ENCODE results near the gene GALM. TPM values are rescaled to one million over a fixed set of nuclear protein-coding genes. Genes with fewer than 3 reads are reported as not detected.

Gene GALM
- total and polyA plus RNA-seq, 2 donors (not counting 3 experiments of a cell fraction or from before 2014, with no cell fraction given) = 4.8 to 6.1 TPM

GRCh38 chr2:38748943-38749804, 83.3 kb downstream of the GALM start:
- Histone ChIP-seq H3K27me3 (ENCODE audit: control insufficient read depth in 2 of 2, insufficient read depth in 2 of 2, low read length in 2 of 2) (no peaks in the 10 kb centered on the region), H3K9ac (replicated peaks; ENCODE audit: extremely low read depth, insufficient read depth, low read length) (peak overlapping the region; percentile 96), H3K27ac (ENCODE audit: insufficient read depth, low read depth, low read length) (peak overlapping the region; percentile 85), H3K9me1 (replicated peaks; ENCODE audit: control insufficient read depth, extremely low read depth, insufficient read depth, low read length) (no peaks in the 10 kb centered on the region), H2AFZ (ENCODE audit: low read depth, low read length) (no peak overlapping the region), H3K4me2 (ENCODE audit: insufficient read depth, low read length) (peak overlapping the region; percentile 96), H4K20me1 (replicated peaks; ENCODE audit: control insufficient read depth, extremely low read depth, insufficient read depth, low read length) (peaks cover 17% of the 10 kb centered on the region), H3K4me3 (replicated peaks in 1 of 3; ENCODE audit: insufficient read depth in 1 of 3, low read depth in 1 of 3, low read length in 3 of 3) (peak overlapping the region; percentile 54 to 92 (median 72)), H3K9me3 (replicated peaks; ENCODE audit: control insufficient read depth, insufficient read depth, low read length) (no peaks in the 10 kb centered on the region), H3K4me1 (ENCODE audit: control insufficient read depth, extremely low read depth, insufficient read depth, low read length) (peaks cover 36% of the 10 kb centered on the region), H3K36me3 (ENCODE audit: control insufficient read depth in 2 of 2, extremely low read depth in 1 of 2, insufficient read depth in 2 of 2, low read length in 2 of 2) (peaks cover 18 to 42% of the 10 kb centered on the region in 2 experiments), H3K79me2 (ENCODE audit: control insufficient read depth, insufficient read depth, low read length) (peaks cover 68% of the 10 kb centered on the region)
- CTCF ChIA-PET = interaction anchor here (1.5 kb wide), 1 partner anchor 168 kb away, joined by 4 read pairs; no protein-coding TSS in a partner anchor
- no TSS peak for BruUV-seq (replicated peaks)
- dilution Hi-C loops (cut with MboI; ENCODE audit: extremely low pct_ligation_motif_present, low sequenced_read_pairs) (no loop called here), intact Hi-C loops (cut with micrococcal nuclease) (no loop called here)
- no peak for TF ChIP-seq POLR2AphosphoS5 (IDR thresholded peaks at IDR 0.05; ENCODE audit: insufficient read depth, low read depth, low read length)
- peak; percentile 20 for TF ChIP-seq POLR2A (IDR thresholded peaks at IDR 0.05; ENCODE audit: low read depth, low read length)
- no peak for TF ChIP-seq EZH2 (IDR thresholded peaks at IDR 0.05; ENCODE audit: borderline replicate concordance, low read depth, low read length, severe bottlenecking)
- FAIRE-seq = no peak
- no peak for DNase-seq (ENCODE audit: low read depth, low spot score)
- POLR2A ChIA-PET = interaction anchor here (0.6 kb wide), 1 partner anchor 198 kb away, joined by 4 read pairs; no protein-coding TSS in a partner anchor

GRCh38 chr2:38750011-38750890, 84.3 kb downstream of the GALM start:
- no peaks in the 10 kb centered on the region for H3K27me3 ChIP-seq (ENCODE audit: control insufficient read depth in 2 of 2, insufficient read depth in 2 of 2, low read length in 2 of 2)
- dilution Hi-C loops (cut with MboI; ENCODE audit: extremely low pct_ligation_motif_present, low sequenced_read_pairs) (no loop called here), intact Hi-C loops (cut with micrococcal nuclease) (loop anchor here (2.0 kb wide), 2 partner anchors 147 to 371 kb away; partner anchors contain the start of genes HNRNPLL and SOS1)
- ChIA-PET POLR2A (interaction anchor here (0.6 to 3.2 kb wide), 17 partner anchors 8 to 477 kb away, joined by 3 to 64 read pairs (median 7); partner anchors contain the start of genes ATL2, GEMIN6 and HNRNPLL), CTCF (interaction anchor here (0.9 to 1.5 kb wide), 2 partner anchors 84 to 169 kb away, joined by 3 read pairs; no protein-coding TSS in a partner anchor)
- no peaks in the 10 kb centered on the region for H3K9me1 ChIP-seq (replicated peaks; ENCODE audit: control insufficient read depth, extremely low read depth, insufficient read depth, low read length)
- H3K4me2 ChIP-seq (ENCODE audit: insufficient read depth, low read length) = peak overlapping the region; percentile 96
- H4K20me1 ChIP-seq (replicated peaks; ENCODE audit: control insufficient read depth, extremely low read depth, insufficient read depth, low read length) = peaks cover 9% of the 10 kb centered on the region
- FAIRE-seq (no peak), DNase-seq (ENCODE audit: low read depth, low spot score) (peak; percentile 40)
- no peak overlapping the region for H2AFZ ChIP-seq (ENCODE audit: low read depth, low read length)
- H3K4me3 ChIP-seq (replicated peaks in 1 of 3; ENCODE audit: insufficient read depth in 1 of 3, low read depth in 1 of 3, low read length in 3 of 3) = peak overlapping the region; percentile 54 to 92 (median 72)
- H3K9ac ChIP-seq (replicated peaks; ENCODE audit: extremely low read depth, insufficient read depth, low read length) = peak overlapping the region; percentile 96
- no peaks in the 10 kb centered on the region for H3K9me3 ChIP-seq (replicated peaks; ENCODE audit: control insufficient read depth, insufficient read depth, low read length)
- TF ChIP-seq MAX (IDR thresholded peaks at IDR 0.05; ENCODE audit: insufficient read depth, insufficient read length) (no peak), POLR2A (IDR thresholded peaks at IDR 0.05; ENCODE audit: low read depth, low read length) (peak; percentile 45)
- peaks cover 11 to 32% of the 10 kb centered on the region in 2 experiments for H3K36me3 ChIP-seq (ENCODE audit: control insufficient read depth in 2 of 2, extremely low read depth in 1 of 2, insufficient read depth in 2 of 2, low read length in 2 of 2)
- peak overlapping the region; percentile 85 for H3K27ac ChIP-seq (ENCODE audit: insufficient read depth, low read depth, low read length)
- H3K4me1 ChIP-seq (ENCODE audit: control insufficient read depth, extremely low read depth, insufficient read depth, low read length) = peaks cover 36% of the 10 kb centered on the region
- H3K79me2 ChIP-seq (ENCODE audit: control insufficient read depth, insufficient read depth, low read length) = peaks cover 58% of the 10 kb centered on the region
- TSS peak; percentile 52 for BruUV-seq (replicated peaks)

All from endothelial cell of umbilical vein (primary cell).